GM20431 (cell line): ENCODE measurements around the gene KAT6B.

Experiments
- in situ Hi-C: fragments of 300-500 bp; cut with MseI, MboI; formaldehyde crosslinking; loops from one replicate; pipeline ENCODE4 v1.15.0; 2020; ENCODE audit warnings: low sequenced_read_pairs; ENCODE audit not compliant: unreplicated experiment

The KAT6B gene

DNA sequence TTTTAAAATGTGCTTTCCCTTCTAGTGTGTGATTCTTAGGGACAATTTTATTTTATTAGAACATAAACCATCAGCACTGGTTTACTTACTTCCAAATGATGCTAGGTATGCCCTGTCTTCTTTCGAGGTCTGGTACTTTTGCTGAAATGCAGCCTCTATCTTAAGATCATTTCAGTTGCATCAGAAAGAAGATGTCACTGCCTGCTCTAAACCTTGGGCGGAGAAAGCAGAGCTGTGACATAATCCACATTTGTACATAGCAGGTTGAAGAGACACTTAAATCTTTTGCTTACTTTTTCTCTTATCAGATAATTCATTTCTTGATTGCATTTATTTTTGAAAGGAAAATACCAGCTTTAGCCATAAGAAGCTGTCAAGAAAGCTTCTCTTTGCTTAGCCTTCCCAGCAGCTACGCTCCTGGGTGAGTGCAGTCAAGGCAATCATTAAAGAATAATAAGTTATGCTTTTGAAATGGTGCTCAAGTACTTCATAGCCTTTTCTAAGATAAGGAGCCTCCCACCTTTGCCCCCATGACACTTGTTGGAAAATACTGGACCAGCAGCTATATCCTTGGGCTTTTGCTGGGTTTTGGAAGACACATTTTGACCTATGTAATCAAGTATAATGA, 176.7 kb downstream of the KAT6B start:
- in situ Hi-C loops: loop anchor here (25.0 kb wide), 1 partner anchor 741 kb away; no protein-coding TSS in a partner anchor

DNA sequence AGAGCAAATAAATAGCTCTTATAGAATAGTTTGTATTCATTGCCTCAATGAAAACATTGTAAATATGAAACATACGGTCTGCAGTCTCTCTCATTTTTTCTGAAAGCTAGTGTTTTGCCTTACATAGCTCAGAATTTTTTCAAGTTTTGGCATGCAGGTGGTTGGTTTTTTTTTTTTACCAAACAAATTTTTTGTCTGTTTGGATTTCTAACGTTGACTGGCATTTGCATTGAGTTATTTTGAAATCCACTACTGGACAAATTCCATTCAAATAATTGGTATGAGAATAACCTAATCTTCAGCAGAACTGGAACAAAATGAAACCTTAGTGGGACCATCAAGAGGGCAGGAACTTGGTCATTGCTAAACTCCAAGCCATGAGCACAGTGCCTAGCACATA, 177.5 kb downstream of the KAT6B start:
- in situ Hi-C loops: loop anchor here (25.0 kb wide), 1 partner anchor 742 kb away; no protein-coding TSS in a partner anchor

DNA sequence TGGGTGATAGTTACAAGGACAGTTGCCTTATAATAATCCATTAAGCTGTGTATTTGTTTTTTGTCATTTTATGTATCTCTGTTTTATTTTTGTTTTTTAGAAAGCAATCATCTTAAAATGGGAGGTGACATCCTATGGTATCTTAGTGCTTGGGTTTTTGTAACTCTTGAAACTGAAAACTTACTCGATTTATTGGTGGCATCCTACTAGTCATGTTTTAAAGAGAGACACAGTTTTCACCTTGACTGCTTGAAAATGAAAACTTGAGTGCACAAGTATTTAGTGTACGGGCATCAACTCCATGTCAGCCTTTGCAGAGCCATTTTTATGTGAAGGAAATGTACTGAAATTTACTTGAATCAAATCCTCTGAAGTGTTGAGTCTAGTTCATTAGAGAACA, 181.2 kb downstream of the KAT6B start:
- in situ Hi-C loops: loop anchor here (25.0 kb wide), 1 partner anchor 745 kb away; no protein-coding TSS in a partner anchor

DNA sequence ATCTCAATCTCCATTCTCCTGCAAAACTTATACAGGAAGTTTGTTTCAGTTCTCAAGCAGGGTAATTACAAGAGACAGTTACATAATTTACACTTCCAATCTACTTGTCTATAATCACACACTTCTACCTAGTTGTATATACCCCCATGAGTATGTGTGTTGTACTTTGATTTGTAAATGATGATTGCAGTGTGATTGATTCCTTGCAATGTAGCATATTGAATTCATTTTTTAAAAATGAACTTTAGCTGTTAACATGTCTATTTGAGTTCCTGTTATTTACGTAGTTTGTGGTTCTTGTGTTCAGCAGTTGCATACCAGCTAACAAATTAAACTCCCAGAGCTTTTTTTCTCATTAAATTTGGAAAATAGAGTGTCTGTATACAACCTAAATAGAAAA, 182.6 kb downstream of the KAT6B start:
- in situ Hi-C loops: loop anchor here (25.0 kb wide), 1 partner anchor 747 kb away; no protein-coding TSS in a partner anchor

DNA sequence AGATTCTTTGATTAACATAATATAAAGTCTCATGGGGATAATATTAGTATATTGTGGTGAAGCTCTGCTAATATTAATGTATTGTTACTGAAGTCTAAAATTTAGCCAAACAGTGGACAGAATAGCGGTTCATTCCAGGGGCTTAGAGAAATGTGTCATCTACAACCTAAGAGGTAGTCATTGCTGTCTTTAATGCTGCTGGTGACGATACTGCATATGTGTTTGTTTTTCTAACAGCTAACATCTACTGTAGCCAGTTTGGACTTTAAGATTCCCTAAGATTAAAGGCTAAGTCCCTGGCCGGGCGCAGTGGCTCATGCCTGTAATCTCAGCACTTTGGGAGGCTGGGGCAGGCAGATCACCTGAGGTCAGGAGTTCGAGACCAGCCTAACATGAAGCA, 183.0 kb downstream of the KAT6B start:
- in situ Hi-C loops: loop anchor here (25.0 kb wide), 1 partner anchor 747 kb away; no protein-coding TSS in a partner anchor

DNA sequence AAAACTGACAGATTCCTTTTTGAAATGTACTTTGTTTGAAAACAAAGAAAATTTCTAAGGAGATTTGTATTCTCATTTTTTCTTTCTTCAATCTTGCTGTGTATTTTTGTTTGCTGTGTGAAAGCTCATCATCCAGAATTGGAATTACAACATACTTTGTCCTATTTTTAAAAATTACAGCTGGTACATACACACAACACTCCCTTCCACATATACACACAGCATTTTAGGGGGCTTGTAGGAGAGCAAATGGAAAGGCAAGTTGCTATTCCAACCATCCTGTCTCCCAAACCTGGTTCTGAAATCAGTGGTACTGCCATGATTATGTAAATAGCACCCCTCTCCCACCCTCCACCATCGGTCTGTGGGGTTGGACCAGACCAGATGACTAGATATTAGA, 184.0 kb downstream of the KAT6B start:
- in situ Hi-C loops: loop anchor here (25.0 kb wide), 1 partner anchor 748 kb away; no protein-coding TSS in a partner anchor

DNA sequence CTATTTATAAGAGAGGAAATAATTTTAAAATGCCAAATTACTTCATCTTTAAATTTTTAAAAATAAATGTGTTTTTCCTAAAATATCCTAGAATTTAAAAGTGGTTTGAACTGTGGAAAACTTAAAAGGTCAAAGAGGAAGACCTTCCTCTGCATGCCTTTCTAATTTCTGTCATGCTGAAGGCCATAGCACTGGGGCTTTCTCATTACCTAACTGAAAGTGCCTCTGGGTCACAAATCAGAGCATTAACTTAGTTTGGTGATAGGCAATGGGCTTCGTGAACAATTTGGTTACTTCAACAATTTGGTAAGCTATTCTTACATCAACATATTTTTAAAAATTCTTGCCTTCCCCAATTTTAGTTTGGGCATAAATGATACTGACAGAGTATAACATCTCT, 184.8 kb downstream of the KAT6B start:
- in situ Hi-C loops: loop anchor here (25.0 kb wide), 1 partner anchor 749 kb away; no protein-coding TSS in a partner anchor

DNA sequence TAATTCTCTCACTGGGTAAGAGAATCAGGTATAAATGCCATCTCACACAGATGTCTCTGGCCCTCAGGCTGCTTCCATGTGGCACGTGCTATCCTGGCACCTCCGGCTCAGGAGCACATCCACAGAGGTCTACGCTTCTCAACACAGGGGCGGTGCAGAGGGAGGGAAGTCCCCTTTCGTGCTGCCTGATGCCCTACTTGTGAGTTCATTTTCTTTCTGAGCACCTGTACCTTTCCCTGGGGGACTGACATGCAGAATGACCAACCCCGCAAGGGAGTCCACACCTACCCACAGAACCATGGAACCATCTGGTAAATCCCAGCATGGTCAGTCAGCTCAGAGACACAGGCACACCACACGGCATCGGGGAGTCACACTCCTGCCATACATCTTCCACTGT, 186.1 kb downstream of the KAT6B start:
- in situ Hi-C loops: loop anchor here (25.0 kb wide), 1 partner anchor 750 kb away; no protein-coding TSS in a partner anchor

DNA sequence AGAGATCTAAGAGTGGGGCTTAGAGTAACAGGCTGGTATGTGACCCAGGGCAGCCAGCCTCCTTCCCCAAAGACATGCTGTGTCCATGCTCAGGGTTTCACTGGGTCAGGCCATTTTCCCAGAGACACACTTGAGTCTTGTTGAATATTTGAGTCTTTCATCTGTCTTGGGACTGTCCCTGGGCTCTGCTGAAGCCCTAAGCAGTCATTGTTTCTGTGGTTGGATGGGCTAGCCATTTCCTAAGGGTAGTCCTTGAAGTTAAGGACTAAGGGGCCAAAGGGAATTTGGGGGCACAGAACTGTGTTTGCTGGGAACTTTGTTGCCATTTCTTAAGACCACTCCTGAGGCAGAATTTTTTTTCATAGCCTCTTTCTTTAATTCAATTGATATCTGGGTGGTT, 186.6 kb downstream of the KAT6B start:
- in situ Hi-C loops: loop anchor here (25.0 kb wide), 1 partner anchor 751 kb away; no protein-coding TSS in a partner anchor

DNA sequence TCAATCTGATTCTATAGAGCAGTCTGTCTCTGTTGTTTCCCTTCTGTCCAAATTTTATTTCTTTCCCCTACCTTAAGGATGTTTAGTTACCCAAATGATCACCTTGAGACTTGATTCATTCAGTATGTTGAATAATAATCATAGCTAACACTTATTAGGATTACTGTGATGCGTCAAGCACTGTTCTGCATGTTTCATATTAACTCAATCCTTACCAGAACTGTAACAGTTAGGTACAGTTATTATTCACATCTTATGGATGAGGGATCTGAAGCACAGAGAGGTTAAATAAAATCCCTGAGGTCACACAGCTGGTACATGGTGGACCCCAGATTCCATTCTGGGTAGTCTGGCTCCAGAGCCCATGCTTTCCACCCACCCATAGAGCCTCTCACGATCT, 187.1 kb downstream of the KAT6B start:
- in situ Hi-C loops: loop anchor here (25.0 kb wide), 1 partner anchor 751 kb away; no protein-coding TSS in a partner anchor

DNA sequence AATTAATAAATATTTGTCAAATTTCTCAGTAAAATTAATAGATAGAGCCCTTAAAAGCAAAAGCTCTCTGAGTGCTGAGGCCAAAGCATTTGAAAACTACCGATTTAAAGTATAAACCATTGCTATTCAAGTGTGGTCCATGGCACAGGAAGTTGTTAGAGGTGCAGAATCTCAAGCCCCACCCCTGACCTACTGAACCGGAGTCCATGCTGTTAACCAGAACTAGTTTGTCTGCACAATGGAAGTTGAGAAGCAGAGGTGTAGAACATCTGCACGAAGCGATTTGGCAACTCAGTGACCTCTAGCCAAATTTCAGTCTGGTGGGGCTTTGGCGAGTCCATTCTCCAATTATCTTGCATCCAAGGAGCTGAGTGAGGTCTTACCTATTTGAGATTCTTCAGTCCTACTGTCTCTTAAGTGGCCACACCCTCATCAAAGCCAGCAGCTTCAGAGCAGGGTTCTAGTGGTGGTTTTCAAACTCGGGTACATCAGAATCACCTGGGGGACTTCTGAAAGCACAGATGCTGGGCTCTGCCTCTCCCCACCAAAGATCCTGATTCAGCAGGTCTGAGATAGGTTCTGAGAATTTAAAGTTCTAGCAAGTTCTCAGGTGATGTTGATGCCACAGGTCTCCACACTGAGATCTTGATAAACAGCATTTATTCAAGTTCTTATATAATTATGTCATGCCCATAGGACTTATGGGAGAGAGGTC, 188.3 kb downstream of the KAT6B start:
- in situ Hi-C loops: loop anchor here (25.0 kb wide), 1 partner anchor 752 kb away; no protein-coding TSS in a partner anchor

DNA sequence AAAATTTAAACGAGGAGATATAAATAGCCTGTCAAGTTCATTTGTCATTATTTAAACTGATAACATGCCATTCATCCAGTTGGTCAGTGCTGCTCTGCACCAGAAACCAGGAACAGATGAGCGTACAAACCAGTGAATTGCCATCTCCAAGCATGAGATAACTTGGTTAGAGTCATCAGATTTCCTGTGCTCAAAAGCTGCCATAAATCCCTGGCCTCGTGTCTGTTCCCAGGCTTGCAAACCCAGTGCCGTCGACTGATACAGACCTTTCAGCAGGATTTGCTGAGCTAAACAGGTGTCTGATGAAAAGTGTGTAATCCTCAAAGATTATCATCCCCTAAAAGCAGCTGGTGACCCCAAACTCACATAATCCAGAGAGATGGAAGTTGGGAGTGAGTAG, 189.0 kb downstream of the KAT6B start:
- in situ Hi-C loops: loop anchor here (25.0 kb wide), 1 partner anchor 753 kb away; no protein-coding TSS in a partner anchor

DNA sequence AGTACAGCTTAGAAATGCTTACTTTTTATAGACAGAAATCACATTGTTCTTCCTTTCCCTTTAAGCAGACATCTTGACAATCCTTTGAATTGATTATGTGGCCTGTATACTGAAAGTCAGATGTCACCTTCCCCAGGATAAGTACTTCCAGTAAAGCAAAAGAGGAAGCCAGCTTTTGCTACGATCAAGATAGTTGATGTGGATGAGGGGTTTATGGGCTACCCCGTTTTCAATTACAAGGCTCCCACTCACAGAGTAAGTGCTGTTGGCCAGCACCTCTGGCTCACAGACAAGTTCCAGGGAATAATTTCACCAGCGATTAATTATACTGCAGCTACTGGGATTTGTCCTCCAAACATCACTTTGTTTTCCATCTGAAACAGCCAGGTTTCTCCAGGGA, 189.9 kb downstream of the KAT6B start:
- in situ Hi-C loops: loop anchor here (25.0 kb wide), 1 partner anchor 754 kb away; no protein-coding TSS in a partner anchor

DNA sequence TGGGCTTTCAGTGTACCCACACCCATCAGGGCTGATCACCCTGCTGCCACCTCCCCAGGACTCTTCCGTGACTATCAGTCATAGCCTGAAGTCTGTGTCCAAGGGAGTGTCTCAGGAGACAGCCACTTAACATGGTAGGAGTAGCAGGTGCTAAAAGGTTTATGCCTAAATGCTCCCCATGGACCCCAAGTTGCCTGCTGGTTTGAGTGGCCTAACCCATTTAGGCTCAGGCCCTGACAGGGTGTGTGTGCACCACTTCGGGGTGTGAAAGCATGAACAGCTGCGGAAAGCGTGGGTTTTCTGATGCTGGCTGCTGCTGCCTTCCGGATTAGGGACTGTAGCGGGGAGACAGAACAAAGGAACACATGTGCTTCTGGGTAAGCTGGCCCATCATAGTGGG, 191.9 kb downstream of the KAT6B start:
- in situ Hi-C loops: loop anchor here (25.0 kb wide), 1 partner anchor 756 kb away; no protein-coding TSS in a partner anchor

DNA sequence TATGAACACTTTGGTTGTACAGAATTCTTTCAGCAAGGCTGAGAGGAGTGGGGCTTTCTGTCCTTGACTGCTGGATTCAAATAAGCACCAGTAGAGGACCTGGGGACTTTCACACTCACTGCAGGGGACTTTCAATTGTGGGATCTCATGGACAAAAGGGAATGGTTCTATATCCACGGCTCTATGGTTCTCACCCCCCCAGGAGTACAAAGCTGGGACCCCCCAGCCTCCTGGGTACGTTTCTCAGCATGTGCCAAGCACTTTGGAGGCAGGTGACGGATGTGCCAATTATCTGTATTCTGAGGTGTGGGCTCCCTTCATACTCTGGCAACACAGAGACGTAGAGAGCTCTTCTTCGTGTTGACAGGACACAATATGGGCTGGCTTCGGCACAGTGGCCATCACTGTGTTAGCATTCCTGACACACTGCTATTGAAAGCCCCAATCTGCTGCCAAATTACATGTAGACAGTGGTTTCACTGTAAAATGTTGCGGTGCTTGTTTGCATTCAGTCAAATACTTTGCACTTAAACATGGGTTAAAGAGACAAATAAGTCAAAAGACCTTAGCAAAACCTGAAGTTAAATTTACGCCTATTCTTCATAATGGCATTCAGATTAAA, 192.4 kb downstream of the KAT6B start:
- in situ Hi-C loops: loop anchor here (25.0 kb wide), 1 partner anchor 756 kb away; no protein-coding TSS in a partner anchor

DNA sequence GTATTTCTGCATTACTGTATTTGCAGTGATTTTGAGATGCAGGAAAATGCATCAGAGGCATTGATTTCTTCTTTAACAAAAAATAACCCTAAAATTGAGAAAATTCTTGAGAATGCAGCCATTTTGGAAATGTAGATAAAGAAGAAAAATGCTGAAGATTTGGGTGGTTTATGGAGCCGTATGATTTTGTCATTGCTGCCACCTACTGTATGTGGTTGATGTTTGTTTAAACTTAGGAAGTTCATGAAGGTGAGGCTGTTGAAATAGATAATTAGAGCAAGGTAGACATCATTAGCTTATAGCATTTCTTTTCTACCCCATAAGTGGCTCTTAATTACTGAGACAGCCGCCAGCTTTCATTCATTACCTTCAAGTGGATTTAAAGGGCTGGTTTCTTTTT, 193.0 kb downstream of the KAT6B start:
- in situ Hi-C loops: loop anchor here (25.0 kb wide), 1 partner anchor 757 kb away; no protein-coding TSS in a partner anchor

DNA sequence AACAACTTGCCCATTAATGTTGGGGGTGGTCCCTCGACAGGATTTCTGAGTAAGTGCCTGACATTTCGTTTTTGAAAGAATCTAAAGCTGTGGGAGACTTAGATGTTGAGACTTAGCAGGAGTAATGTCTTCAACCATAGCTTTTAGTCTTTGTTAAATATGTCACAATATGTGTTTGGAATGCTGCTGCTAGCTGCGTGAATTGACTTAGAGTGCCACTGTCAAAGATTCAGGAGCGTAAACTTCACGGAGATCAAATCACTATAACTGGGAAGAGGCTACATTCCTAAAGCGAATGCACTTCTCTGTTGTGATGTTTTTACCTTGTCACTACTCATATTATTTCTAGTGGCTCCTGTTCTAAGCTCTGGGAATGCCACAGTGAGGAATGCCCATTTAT, 193.8 kb downstream of the KAT6B start:
- in situ Hi-C loops: loop anchor here (25.0 kb wide), 1 partner anchor 758 kb away; no protein-coding TSS in a partner anchor

DNA sequence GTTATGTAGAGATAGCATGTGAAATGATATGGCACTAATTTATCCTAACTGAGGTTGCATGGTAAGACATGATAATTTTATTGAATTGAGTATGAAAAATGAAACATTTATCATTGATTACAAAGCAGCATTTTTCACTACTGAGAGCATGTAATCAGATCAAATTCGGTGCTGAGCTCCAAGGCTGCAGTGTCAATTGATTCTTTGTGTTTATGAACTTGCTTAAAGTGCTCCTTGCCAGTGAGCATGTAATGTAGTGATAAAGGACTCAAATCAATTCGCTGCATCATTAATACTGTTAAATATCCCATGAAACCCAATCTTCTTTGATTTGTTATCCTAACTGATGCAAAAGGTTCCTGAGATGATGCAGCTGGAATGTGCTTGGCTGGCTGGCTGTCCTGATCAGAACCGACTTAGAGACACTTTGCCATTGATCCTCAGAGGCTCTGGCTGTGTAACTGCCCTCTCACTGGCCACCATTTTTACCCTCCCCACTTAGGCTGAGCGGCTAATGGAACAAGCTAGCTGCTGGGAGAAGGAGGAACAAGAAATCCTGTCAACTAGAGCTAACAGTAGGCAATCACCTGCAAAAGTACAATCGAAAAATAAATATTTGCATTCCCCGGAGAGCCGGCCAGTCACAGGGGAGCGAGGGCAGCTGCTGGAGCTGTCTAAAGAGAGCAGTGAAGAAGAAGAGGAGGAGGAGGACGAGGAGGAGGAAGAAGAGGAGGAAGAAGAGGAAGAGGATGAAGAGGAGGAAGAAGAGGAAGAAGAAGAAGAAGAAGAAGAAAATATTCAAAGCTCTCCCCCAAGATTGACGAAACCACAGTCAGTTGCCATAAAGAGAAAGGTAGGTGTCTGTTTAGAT, 195.2 kb downstream of the KAT6B start:
- in situ Hi-C loops: loop anchor here (25.0 kb wide), 1 partner anchor 759 kb away; no protein-coding TSS in a partner anchor

DNA sequence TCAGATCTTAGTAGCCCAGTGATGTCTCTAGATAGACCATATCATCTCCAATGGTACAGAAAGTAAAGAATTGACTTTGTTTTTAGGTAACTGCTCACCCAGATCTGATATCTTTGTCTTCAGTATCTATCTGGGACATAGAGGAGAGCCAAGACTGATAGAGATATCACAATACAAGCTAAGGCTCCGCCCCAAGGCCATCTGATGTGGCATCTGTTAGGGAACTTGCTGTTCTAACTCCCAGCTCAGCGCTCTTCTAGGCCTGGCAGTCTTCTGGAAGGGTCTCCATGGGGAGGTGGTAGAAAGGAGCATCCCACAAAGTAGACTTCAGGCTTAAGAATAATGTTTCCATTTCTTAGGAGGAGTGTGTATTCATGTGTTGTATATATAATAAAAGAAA, 196.7 kb downstream of the KAT6B start:
- in situ Hi-C loops: loop anchor here (25.0 kb wide), 1 partner anchor 761 kb away; no protein-coding TSS in a partner anchor
